Thyroid gland (tissue), 4 donors: Measurements from ENCODE around the gene MAN2B1.

Source experiments
- CTCF ChIP-seq, 6 experiments: fragments of 200-600 bp in 3 of 6; fragments of 450-650 bp in 3 of 6; sonication (generic) in 3 of 6; IDR thresholded peaks; one replicate each; pipeline ENCODE4 v1.5.1; 2016 to 2019; ENCODE audit warnings: antibody characterized with exemption in 6 of 6, mild to moderate bottlenecking in 2 of 6, inconsistent platforms in 1 of 6, moderate library complexity in 1 of 6
- POLR2A ChIP-seq, 2 donors: fragments of 450-650 bp; IDR thresholded peaks; one replicate each; pipeline ENCODE4 v1.6.1; 2017; ENCODE audit warnings: antibody characterized with exemption in 2 of 2, mild to moderate bottlenecking in 2 of 2, moderate library complexity in 1 of 2

- TF ChIP-seq POLR2A (IDR thresholded peaks at IDR 0.05): no peak
- TF ChIP-seq CTCF (IDR thresholded peaks at IDR 0.05): no peak
These were observed 29.4 kb upstream of the MAN2B1 start for GRCh38 chr19:12695997-12696365.
